Stimulated activated CD8-positive, alpha-beta memory T cell treated with anti-CD3 and anti-CD28 coated beads, Interleukin-4, amount 100 ng/mL, for 4 hours (primary cell): Measurements from ENCODE around the gene PLAC9.
"Not testable (repeated sequence)": the region's sequence is repeated elsewhere in the genome, so short reads cannot be mapped to it uniquely, and the experiment has no call there.

ENCODE experiments used
- DNase-seq, 2 donors: peaks; one replicate each; pipeline ENCODE4 v3.0.0-alpha.2; 2020; ENCODE audit warnings: low read depth in 2 of 2, low spot score in 1 of 2

Gene PLAC9

DNA sequence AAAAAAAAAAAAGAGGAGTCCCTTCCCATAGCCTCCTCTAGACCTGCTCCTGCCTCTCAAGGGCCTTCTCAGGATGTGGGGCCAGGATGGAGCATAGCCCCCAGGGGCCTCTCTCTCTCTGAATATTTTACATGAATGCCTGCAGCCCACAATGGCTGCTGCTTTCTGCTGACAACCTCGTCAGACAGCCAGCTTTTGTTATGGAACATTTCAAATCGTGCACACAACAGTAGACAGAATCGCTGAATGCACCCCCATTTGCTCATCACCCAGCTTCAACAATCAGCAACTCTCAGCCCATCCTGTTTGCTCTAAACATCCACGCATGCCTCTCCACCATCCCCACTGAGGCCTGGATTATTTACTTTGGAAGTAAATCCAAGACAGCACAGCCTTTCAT, 5.4 kb downstream of the PLAC9 start:
- no peak for DNase-seq

- no peak for DNase-seq
These were observed 6.7 kb downstream of the PLAC9 start for GRCh38 chr10:80139265-80139664.

- DNase-seq: no peak
These were observed 7.7 kb downstream of the PLAC9 start for GRCh38 chr10:80140251-80140650.

DNA sequence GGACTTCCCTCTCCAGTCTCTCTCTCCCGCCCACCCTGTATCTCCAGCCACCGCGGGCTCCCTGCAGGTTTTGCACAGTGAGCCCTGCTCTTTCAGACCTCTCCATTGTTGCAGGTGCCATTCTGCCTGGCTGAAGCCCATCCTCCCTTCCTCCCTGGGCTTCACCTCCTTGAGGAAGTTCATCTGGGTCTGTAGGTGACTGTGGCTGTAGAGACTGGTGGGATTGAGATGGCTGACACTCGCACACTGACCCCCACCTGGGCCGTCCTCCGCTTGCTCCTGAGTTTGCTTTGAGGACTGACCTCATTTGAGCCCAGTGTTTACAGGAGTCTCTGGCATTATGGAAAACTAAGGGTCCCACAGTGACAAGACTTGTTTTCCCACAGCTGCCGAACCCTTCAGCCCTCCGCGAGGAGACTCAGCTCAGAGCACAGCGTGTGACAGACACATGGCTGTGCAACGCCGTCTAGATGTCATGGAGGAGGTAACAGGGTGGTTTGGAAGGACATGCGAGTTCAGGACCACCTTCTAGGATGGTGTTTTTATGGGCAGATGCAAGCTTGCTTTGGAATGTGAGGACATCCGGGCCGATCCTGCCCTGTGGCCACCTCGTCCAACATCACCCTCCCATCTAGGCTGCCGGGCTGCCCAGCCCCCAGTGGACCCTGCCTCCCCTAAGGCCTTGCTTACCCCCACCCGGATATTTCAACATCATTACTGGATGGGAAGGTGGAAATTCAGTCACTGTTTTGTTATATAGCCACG, 9.3 kb downstream of the PLAC9 start:
- DNase-seq: no peak

GRCh38 chr10:80144067-80144695, 11.7 kb downstream of the PLAC9 start:
- no peak for DNase-seq

DNA sequence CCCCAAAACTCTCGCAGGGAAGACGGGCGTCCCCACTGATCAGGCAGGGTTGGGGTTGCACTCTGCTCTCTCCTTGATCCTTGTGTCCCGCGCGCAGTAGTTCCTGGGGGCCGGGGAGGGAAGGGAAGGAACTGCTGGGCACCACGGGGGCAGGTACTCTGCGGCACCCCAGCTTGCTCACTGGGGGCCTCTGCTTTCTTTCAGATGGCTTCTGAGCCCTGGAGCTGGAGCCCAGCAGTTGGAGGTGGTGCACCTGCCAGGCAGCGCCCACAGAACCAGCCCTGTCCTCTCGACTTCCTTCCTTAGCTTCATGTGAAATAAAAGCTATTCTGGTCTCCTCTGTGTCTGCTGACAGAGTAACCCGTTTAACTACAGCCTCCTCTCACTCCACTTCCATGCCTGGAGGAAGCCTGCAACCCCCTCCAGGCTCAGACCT, 12.2 kb downstream of the PLAC9 start:
- no peak for DNase-seq

DNA sequence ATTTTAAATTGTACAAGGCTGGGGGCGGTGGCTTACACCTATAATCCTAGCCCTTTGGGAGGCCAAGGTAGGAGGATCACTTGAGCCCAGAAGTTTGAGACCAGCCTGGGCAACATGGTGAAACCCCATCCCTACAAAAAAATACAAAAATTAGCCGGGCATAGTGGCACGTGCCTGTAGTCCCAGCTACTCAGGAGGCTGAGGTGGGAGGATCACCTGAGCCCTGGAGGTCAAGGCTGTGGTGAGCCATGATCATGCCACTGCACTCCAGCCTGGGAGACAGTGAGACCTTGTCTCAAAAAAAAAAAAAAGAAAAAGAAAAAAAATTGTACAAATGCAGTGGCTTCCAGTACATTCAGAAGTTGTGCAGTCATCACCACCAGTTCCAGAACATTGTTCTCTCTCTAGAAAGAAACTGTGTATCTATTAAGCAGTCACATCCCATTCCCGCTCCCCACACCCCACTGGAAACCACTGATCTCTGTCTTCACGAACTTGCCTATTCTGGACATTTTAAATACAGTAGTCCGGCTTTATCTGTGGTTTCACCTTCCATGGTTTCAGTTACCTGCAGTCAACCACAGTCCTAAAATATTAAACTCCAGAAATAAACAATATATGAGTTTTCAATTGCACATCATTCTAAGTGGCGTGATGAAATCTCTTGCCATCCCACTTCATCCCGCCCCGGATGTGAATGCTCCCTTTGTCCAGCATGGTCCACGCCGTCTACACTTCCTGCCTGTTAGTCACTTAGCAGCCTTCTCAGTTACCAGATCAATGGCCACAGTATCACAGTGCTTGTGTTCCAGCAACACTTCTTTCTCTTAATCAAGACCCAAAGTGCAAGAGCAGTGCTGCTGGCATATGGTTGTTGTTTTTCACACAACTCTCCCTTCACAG, 13.1 kb downstream of the PLAC9 start:
- not testable (repeated sequence) for DNase-seq

GRCh38 chr10:80146918-80147317, 14.4 kb downstream of the PLAC9 start:
- no peak for DNase-seq

GRCh38 chr10:80148166-80148805, 15.8 kb downstream of the PLAC9 start:
- no peak for DNase-seq

DNA sequence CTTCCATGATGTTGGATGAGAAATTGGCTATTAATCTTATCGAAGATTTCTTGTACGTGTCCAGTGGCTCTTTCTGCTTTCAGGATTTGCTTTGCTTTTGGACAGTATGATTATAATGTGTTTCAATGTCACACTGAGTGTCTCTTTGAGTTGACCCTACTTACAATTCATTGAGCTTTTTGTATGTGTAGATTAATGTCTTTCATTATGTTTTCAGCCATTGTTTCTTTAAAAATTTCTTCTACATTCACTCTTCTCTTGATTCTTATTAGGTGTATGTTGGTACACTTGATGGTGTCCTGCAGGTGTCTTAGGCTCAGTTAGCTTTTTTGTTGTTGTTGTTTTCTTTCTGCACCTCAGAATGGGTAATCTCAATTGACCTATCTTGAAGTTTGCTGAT, 16.6 kb downstream of the PLAC9 start:
- no peak for DNase-seq

- no peak for DNase-seq
These were observed 17.6 kb downstream of the PLAC9 start for GRCh38 chr10:80150172-80150571.

GRCh38 chr10:80152820-80153219, 20.3 kb downstream of the PLAC9 start:
- DNase-seq: no peak

- no peak for DNase-seq
These were observed 20.9 kb downstream of the PLAC9 start for GRCh38 chr10:80153460-80153859.

DNA sequence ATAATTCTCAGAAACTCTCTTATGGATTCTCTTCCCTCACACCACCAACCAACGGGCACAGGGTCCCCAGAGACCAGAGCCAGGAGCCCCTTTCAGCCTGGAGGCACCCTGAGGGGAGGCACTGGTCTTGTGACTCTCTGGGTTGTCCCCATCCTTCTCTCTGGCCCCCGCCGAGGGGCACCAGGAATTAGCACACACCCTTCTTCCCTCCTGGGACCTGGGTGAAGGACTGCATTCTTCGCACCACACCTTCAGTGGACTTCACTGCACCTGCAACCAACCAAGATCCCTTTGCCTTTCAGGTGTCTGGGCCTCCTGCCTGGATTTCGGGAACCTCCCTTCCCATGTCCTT, 22.1 kb downstream of the PLAC9 start:
- DNase-seq: no peak

DNA sequence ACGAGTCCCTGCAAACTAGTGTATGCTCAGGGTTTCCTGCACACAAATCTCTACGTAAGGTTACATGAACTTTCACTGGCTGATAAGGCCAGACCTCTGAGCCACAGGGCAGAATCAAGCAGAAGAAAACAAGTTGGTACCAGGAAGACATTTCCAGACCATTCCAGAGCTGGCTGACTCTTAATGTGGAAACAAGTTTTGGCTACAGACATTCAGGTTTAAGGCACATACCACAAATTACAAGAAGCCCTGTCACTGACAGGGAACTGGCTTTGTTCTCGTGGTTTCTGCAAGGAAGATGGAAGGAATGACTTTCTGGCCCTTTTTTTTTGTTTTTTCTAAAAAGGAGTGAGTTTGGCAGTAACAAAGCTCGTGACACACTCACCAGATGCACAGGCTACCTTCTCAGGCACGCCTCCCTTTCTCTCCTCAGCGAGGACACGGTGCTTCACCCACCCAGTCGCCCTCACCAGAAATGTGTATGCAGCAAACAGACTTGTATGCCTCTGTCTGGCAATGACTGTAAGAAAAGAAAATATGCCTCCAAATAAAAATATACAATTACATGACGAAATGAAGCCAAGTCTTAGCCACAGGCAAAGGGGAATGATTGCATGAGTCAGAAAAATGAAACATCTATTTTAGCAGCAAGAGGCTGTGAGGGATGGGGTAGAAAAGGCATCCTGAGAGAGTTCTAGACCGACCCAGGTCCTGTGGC, 22.6 kb downstream of the PLAC9 start:
- DNase-seq: no peak

- DNase-seq: no peak
These were observed 23.2 kb downstream of the PLAC9 start for GRCh38 chr10:80155696-80156215.

DNA sequence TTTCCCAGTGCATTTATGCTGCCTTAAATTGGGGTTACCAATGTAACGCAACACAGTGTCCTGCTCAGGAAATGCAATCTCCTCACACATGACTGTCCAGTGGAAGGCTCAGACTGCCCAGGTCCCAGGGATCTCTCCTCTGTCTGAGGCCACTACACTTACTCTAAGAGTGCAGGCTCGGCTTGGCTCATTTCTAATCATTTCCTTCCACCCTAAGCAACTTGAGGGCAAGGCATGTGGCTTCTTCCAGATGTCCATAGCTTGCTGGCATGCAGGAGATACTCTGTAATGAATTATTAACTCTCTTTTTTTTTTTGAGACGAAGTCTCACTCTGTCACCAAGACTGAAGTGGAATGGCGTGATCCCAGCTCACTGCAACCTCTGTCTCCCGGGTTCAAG, 23.7 kb downstream of the PLAC9 start:
- no peak for DNase-seq

- no peak for DNase-seq
These were observed 25.0 kb downstream of the PLAC9 start for GRCh38 chr10:80157561-80157960.

DNA sequence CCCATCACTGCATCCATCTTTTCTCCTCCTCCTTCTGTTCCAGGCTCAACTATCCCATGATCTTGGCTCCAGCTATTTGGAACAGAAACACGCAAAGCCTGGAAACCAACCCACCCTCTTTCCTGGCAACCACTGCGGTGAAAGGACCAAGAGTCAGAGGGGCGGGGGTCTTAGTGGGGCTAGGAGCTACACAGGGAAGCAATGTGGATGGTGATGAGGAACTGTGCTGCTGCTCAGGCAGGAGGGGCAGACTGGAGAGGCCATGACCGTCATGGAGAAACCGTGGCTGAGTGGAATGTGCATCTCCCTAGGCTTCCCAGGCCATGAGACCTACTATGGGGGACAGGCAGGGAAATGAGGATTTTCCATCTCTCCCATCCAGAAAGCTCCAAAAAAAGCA, 25.6 kb downstream of the PLAC9 start:
- no peak for DNase-seq

GRCh38 chr10:80158598-80159127, 26.1 kb downstream of the PLAC9 start:
- no peak for DNase-seq
